PC-3 (cell line): ENCODE data around the gene REXO2. TPM values are rescaled to one million over a fixed set of nuclear protein-coding genes. Genes with fewer than 3 reads are reported as not detected.

Experiments
- ATAC-seq: fragments of 200-7000 bp; cut with Tn5 transposase; 2 replicates; pipeline ENCODE4 v1.9.1; 2020; ENCODE audit warnings: mild to moderate bottlenecking, moderate library complexity
- BruUV-seq: library from RNA; stranded (reverse); fragments of 400-500 nt; replicated peaks from 2 replicates; lab custom pipeline; 2021; lab: Mats Ljungman, UMichigan
- CTCF ChIA-PET: fragments of 300-600 bp; sonication (Branson Sonifier 250); formaldehyde crosslinking; loops from one replicate; lab custom pipeline; 2022; ENCODE audit warnings: antibody characterized with exemption; lab: Charles Lee
- POLR2A ChIA-PET: fragments of 300-600 bp; sonication (Branson Sonifier 250); formaldehyde crosslinking; loops from one replicate; lab custom pipeline; 2022; ENCODE audit warnings: antibody characterized with exemption; ENCODE audit not compliant: unreplicated experiment; lab: Charles Lee
- DNase-seq: peaks from one replicate; pipeline ENCODE4 v3.0.0-alpha.2; 2015
- H2AFZ ChIP-seq: fragments of 300-600 bp; sonication (generic); 2 replicates; pipeline ENCODE4 v1.6.0; 2016; ENCODE audit warnings: antibody characterized with exemption, low read length
- H3F3A ChIP-seq: fragments of 300-600 bp; sonication (generic); one replicate; pipeline ENCODE4 v1.6.0; 2017; ENCODE audit warnings: antibody characterized with exemption, low read length, control low read depth, mild to moderate bottlenecking; ENCODE audit not compliant: unreplicated experiment
- H3K27ac ChIP-seq: fragments of 300-600 bp; sonication (generic); 2 replicates; pipeline ENCODE4 v1.5.1; 2016; ENCODE audit warnings: mild to moderate bottlenecking, low read length
- H3K27me3 ChIP-seq: fragments of 300-600 bp; sonication (generic); 2 replicates; pipeline ENCODE4 v1.6.1; 2016; ENCODE audit warnings: low read length, mixed read lengths
- H3K36me3 ChIP-seq: fragments of 300-600 bp; sonication (generic); 2 replicates; pipeline ENCODE4 v1.6.1; 2016; ENCODE audit warnings: low read depth, mixed run types, low read length, mixed read lengths
- H3K4me1 ChIP-seq: fragments of 300-600 bp; sonication (generic); 2 replicates; pipeline ENCODE4 v1.5.1; 2016; ENCODE audit warnings: low read length; ENCODE audit not compliant: insufficient read depth
- H3K4me2 ChIP-seq: fragments of 300-600 bp; sonication (generic); 2 replicates; pipeline ENCODE4 v1.6.0; 2016; ENCODE audit warnings: low read length
- H3K4me3 ChIP-seq: fragments of 300-600 bp; sonication (generic); 2 replicates; pipeline ENCODE4 v1.5.1; 2016; ENCODE audit warnings: mild to moderate bottlenecking, low read length, mixed read lengths
- H3K79me2 ChIP-seq: fragments of 300-600 bp; sonication (generic); 2 replicates; pipeline ENCODE4 v1.6.1; 2017; ENCODE audit warnings: low read length, mixed read lengths
- H3K9ac ChIP-seq: fragments of 300-600 bp; sonication (generic); 2 replicates; pipeline ENCODE4 v1.6.0; 2016; ENCODE audit warnings: mild to moderate bottlenecking, low read length
- H3K9me2 ChIP-seq: fragments of 300-600 bp; sonication (generic); replicated peaks from 2 replicates; pipeline ENCODE4 v1.6.1; 2016; ENCODE audit warnings: mixed run types, low read length, mixed read lengths
- H3K9me3 ChIP-seq: fragments of 300-600 bp; sonication (generic); 2 replicates; pipeline ENCODE4 v1.6.1; 2016; ENCODE audit warnings: low read length, mixed read lengths
- H4K20me1 ChIP-seq: fragments of 300-600 bp; sonication (generic); 2 replicates; pipeline ENCODE4 v1.6.1; 2016; ENCODE audit warnings: low read length, mixed read lengths
- EZH2 ChIP-seq: fragments of 300-600 bp; sonication (generic); IDR thresholded peaks from one replicate; pipeline ENCODE4 v1.6.1; 2017; ENCODE audit warnings: antibody characterized with exemption, mild to moderate bottlenecking, low read length; ENCODE audit not compliant: unreplicated experiment
- EZH2phosphoT487 ChIP-seq: fragments of 300-600 bp; sonication (generic); IDR thresholded peaks from 2 replicates; pipeline ENCODE4 v1.6.1; 2018; ENCODE audit warnings: mild to moderate bottlenecking, antibody characterized with exemption, low read length, borderline replicate concordance
- intact Hi-C: fragments of 100-400 bp; cut with micrococcal nuclease; formaldehyde crosslinking; loops from 2 replicates; pipeline ENCODE4 v1.9.0; 2023
- total RNA-seq: library from RNA; depleted of rRNA; stranded (reverse); fragments of >200 nt; gene quantifications from 2 replicates; pipeline ENCODE4 v1.2.3, GENCODE V29; 2014
- TF ChIP-seq, protein P1 (sequence below): fragments of 300-600 bp; sonication (generic); conservative IDR thresholded peaks from 2 replicates; pipeline ENCODE4 v1.5.1; 2017; ENCODE audit warnings: antibody characterized with exemption, low read depth, mild to moderate bottlenecking, low read length

The REXO2 gene
- total RNA-seq, 1 experiment from 2014 or later = 145 TPM

DNA sequence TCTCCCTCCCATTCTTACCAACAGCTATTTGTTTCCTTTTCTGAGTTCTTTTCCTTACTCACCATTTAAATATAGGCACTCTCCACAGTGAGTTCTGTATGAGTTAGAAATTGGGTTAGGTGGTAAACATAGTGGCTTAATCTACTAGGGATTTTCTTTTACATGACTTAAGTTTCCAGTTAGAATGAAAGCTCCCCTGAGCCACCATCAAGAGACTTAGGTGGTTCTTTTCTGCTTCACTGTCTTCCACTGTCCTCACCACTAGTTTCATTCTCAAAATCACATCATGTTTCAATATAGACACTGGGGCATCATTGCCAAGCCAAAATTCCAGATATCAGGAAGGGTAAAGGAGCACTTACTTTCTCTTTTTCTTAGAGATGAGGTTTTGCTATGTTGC lies 9.0 kb upstream of the REXO2 start:
- CTCF ChIA-PET = interaction anchor here (0.6 kb wide), 1 partner anchor 82 kb away, joined by 3 read pairs; no protein-coding TSS in a partner anchor
- no peak for DNase-seq
- Histone ChIP-seq H3K79me2 (no peaks in the 10 kb centered on the region), H3F3A (no peaks in the 10 kb centered on the region), H3K9me2 (0 out of 2 replicates have a peak, but pooled peaks cover 4% of the 10 kb centered on the region), H3K4me2 (no peak overlapping the region), H2AFZ (no peak overlapping the region), H3K9ac (no peak overlapping the region), H3K9me3 (no peaks in the 10 kb centered on the region), H3K27me3 (no peaks in the 10 kb centered on the region), H3K27ac (no peak overlapping the region), H4K20me1 (no peaks in the 10 kb centered on the region), H3K4me3 (no peak overlapping the region), H3K4me1 (no peaks in the 10 kb centered on the region), H3K36me3 (no peaks in the 10 kb centered on the region)
- POLR2A ChIA-PET = no interaction called here
- TF ChIP-seq, protein P1, sequence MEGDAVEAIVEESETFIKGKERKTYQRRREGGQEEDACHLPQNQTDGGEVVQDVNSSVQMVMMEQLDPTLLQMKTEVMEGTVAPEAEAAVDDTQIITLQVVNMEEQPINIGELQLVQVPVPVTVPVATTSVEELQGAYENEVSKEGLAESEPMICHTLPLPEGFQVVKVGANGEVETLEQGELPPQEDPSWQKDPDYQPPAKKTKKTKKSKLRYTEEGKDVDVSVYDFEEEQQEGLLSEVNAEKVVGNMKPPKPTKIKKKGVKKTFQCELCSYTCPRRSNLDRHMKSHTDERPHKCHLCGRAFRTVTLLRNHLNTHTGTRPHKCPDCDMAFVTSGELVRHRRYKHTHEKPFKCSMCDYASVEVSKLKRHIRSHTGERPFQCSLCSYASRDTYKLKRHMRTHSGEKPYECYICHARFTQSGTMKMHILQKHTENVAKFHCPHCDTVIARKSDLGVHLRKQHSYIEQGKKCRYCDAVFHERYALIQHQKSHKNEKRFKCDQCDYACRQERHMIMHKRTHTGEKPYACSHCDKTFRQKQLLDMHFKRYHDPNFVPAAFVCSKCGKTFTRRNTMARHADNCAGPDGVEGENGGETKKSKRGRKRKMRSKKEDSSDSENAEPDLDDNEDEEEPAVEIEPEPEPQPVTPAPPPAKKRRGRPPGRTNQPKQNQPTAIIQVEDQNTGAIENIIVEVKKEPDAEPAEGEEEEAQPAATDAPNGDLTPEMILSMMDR = no peak
- TF ChIP-seq EZH2phosphoT487 (no peak), EZH2 (no peak)
- intact Hi-C loops = no loop called here
- no peak for ATAC-seq
- BruUV-seq = no TSS peak

DNA sequence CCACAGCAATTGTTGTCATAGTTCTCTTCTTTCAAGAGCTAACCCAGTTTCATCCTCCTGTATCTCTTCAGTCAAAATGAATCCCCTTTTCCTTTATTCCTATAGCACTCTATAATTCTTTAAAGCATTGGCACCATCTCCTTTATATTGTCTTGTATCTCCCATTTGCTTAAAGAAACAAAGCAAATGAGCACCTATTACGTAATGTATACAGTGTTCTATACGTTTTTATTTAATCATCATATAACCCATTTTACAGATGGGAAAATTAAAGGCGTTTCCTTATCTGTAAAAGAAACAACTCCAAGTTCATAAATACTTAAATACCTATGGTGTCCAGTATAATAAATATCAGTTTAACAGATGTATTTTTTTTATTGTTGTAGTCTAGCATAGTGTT lies 6.4 kb upstream of the REXO2 start:
- intact Hi-C loops = no loop called here
- Histone ChIP-seq H3K4me3 (no peak overlapping the region), H3K9ac (no peak overlapping the region), H3K9me2 (0 out of 2 replicates have a peak, but pooled peaks cover 4% of the 10 kb centered on the region), H3K79me2 (no peaks in the 10 kb centered on the region), H3K27ac (no peak overlapping the region), H4K20me1 (no peaks in the 10 kb centered on the region), H3F3A (no peaks in the 10 kb centered on the region), H3K4me1 (peaks cover 4% of the 10 kb centered on the region; the same call in 1 of the 2 replicates), H3K27me3 (no peaks in the 10 kb centered on the region), H3K36me3 (no peaks in the 10 kb centered on the region), H2AFZ (no peak overlapping the region), H3K9me3 (no peaks in the 10 kb centered on the region), H3K4me2 (no peak overlapping the region)
- ChIA-PET CTCF (no interaction called here), POLR2A (no interaction called here)
- DNase-seq (no peak), ATAC-seq (no peak)
- TF ChIP-seq, protein P1 = no peak
- TF ChIP-seq EZH2 = no peak
- no TSS peak for BruUV-seq

DNA sequence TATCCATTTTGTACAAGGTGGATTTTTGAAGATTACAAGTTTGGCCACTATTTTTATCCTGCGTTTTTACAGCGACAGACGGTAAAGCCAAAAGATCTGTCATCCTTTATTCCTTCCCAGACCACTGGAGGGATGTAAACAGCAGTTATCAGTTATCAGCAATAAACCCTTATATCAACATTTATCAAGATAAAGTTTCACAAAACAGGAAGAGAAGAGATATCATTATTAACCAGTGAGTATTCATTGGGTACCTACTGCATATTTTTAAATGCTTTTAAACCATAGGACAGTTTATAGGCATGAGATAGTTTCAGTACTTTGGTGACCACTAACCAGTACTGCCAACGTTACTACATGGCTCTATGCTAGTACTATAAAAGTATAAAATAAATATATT lies 5.9 kb upstream of the REXO2 start:
- POLR2A ChIA-PET = no interaction called here
- CTCF ChIA-PET = no interaction called here
- intact Hi-C loops = no loop called here
- ATAC-seq (no peak), DNase-seq (no peak)
- H3K4me2 ChIP-seq = no peak overlapping the region
- H3K4me3 ChIP-seq = no peak overlapping the region
- TF ChIP-seq EZH2phosphoT487 (no peak), EZH2 (no peak)
- TF ChIP-seq, protein P1 = no peak
- no peaks in the 10 kb centered on the region for H4K20me1 ChIP-seq
- no TSS peak for BruUV-seq
- no peaks in the 10 kb centered on the region for H3K27me3 ChIP-seq
- no peaks in the 10 kb centered on the region for H3K36me3 ChIP-seq
- 0 out of 2 replicates have a peak, but pooled peaks cover 4% of the 10 kb centered on the region for H3K9me2 ChIP-seq
- H3F3A ChIP-seq = no peaks in the 10 kb centered on the region
- H3K27ac ChIP-seq = no peak overlapping the region
- H3K4me1 ChIP-seq = peaks cover 9% of the 10 kb centered on the region
- H3K79me2 ChIP-seq = no peaks in the 10 kb centered on the region
- no peak overlapping the region for H2AFZ ChIP-seq
- no peak overlapping the region for H3K9ac ChIP-seq
- H3K9me3 ChIP-seq = no peaks in the 10 kb centered on the region
